Measurements from ENCODE around the gene MAMLD1. TPM values are rescaled to one million over a fixed set of nuclear protein-coding genes. Genes with fewer than 3 reads are reported as not detected.

Gene MAMLD1
- total and polyA plus RNA-seq, 2 of the 8 experiments (the other 6 are each of a cell fraction or from before 2014, with no cell fraction given): 0.09 to 0.26 TPM

DNA sequence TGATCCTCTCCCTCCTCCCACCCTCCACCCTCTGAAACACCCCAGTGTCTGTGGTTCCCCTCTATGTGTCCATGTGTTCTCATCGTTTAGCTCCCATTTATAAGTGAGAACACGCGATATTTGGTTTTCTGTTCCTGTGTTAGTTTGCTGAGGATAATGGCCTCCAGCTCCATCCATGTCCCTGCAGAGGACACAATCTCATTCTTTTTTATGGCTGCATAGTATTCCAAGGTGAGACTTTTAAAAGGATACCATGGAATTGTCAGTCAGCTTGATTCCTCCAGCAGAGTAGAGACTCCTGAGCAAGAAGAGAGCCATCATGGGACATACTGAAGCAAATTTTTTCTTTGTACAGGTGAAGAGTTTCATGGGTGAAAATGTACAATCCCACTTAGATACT lies 166.5 kb downstream of the MAMLD1 start:
- Histone ChIP-seq H2BK12ac (ENCODE audit: low read depth, low read length) (no peak overlapping the region), H3K56ac (replicated peaks; ENCODE audit: insufficient read length, low read depth, low read length) (no peak overlapping the region), H2AFZ (ENCODE audit: low read length) (no peak overlapping the region), H3K4ac (replicated peaks; ENCODE audit: insufficient read length, low read depth, low read length) (no peak overlapping the region), H4K8ac (ENCODE audit: extremely low read depth, insufficient read depth, low read length) (no peak overlapping the region), H3K4me2 (ENCODE audit: insufficient read depth in 1 of 2, low read depth in 2 of 2, low read length in 2 of 2) (no peak overlapping the region), H3K14ac (ENCODE audit: insufficient read length) (no peak overlapping the region), H2BK15ac (ENCODE audit: low read length) (no peak overlapping the region), H2BK5ac (ENCODE audit: low read depth, low read length) (no peak overlapping the region), H3K9me3 (ENCODE audit: insufficient read depth in 2 of 2, low read depth in 1 of 2, low read length in 1 of 2) (no peaks in the 10 kb centered on the region), H3K36me3 (ENCODE audit: control insufficient read depth in 2 of 4, insufficient read depth in 4 of 4, low read length in 3 of 4) (no peaks in the 10 kb centered on the region), H3K4me3 (ENCODE audit: extremely low read depth in 1 of 4, insufficient read depth in 2 of 4, low read depth in 3 of 4, low read length in 4 of 4) (no peak overlapping the region), H4K20me1 (replicated peaks in 1 of 2; ENCODE audit: control insufficient read depth in 1 of 2, insufficient read depth in 2 of 2, low read length in 2 of 2) (no peaks in the 10 kb centered on the region), H4K91ac (replicated peaks; ENCODE audit: insufficient read length, low read length) (no peak overlapping the region), H2AK5ac (ENCODE audit: low read depth, low read length) (no peak overlapping the region), H3K79me1 (ENCODE audit: low read depth, low read length) (no peaks in the 10 kb centered on the region), H3K27me3 (replicated peaks in 1 of 4; ENCODE audit: control insufficient read depth in 3 of 4, extremely low read depth in 1 of 4, insufficient read depth in 3 of 4, low read length in 3 of 4) (no peaks in the 10 kb centered on the region), H3K18ac (ENCODE audit: extremely low read depth, low read length) (no peak overlapping the region), H3K23me2 (ENCODE audit: low read depth, low read length) (no peaks in the 10 kb centered on the region), H2BK20ac (ENCODE audit: low read length) (no peak overlapping the region), H4K5ac (ENCODE audit: insufficient read length, low read depth, low read length) (no peak overlapping the region), H3K79me2 (ENCODE audit: control insufficient read depth in 1 of 2, insufficient read depth in 2 of 2, low read length in 2 of 2) (no peaks in the 10 kb centered on the region), H2BK120ac (replicated peaks; ENCODE audit: low read depth, low read length) (no peak overlapping the region), H3K4me1 (replicated peaks in 1 of 4; ENCODE audit: control insufficient read depth in 3 of 4, insufficient read depth in 4 of 4, low read length in 3 of 4) (no peaks in the 10 kb centered on the region), H3K27ac (ENCODE audit: low read depth, low read length) (no peak overlapping the region), H3K9ac (replicated peaks in 1 of 4; ENCODE audit: extremely low read depth in 1 of 4, low read depth in 3 of 4, low read length in 3 of 4) (no peak overlapping the region), H3K23ac (ENCODE audit: insufficient read length) (no peak overlapping the region)
- 93% methylated on average over 3 of the region's 3 CpGs; no CpG with 5 or more reads in 1 of the 2 experiments for WGBS, 2 experiments (ENCODE audit: extremely low coverage in 1 of 2, insufficient coverage in 1 of 2, insufficient read length in 1 of 2, insufficient replicate concordance in 2 of 2, low coverage in 1 of 2, low lambda C conversion rate in 2 of 2, missing lambda C conversion rate in 1 of 2)
- ChIA-PET POLR2A (ENCODE audit: partially characterized antibody) (no interaction called here), CTCF (ENCODE audit: partially characterized antibody) (interaction anchor here (0.9 to 1.2 kb wide), 2 partner anchors 15 to 80 kb away, joined by 3 read pairs; no protein-coding TSS in a partner anchor)
- FAIRE-seq: no peak
- TF ChIP-seq GTF2F1 (IDR thresholded peaks at IDR 0.05; ENCODE audit: borderline replicate concordance, low read depth, low read length): no peak
- TF ChIP-seq, protein P1, sequence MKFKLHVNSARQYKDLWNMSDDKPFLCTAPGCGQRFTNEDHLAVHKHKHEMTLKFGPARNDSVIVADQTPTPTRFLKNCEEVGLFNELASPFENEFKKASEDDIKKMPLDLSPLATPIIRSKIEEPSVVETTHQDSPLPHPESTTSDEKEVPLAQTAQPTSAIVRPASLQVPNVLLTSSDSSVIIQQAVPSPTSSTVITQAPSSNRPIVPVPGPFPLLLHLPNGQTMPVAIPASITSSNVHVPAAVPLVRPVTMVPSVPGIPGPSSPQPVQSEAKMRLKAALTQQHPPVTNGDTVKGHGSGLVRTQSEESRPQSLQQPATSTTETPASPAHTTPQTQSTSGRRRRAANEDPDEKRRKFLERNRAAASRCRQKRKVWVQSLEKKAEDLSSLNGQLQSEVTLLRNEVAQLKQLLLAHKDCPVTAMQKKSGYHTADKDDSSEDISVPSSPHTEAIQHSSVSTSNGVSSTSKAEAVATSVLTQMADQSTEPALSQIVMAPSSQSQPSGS (IDR thresholded peaks at IDR 0.05; ENCODE audit: low read length): no peak
- TF ChIP-seq BRCA1 (IDR thresholded peaks at IDR 0.05; ENCODE audit: low read depth, low read length): no peak
- TF ChIP-seq SUZ12 (IDR thresholded peaks at IDR 0.05; ENCODE audit: low read length): no peak
- TF ChIP-seq CHD2 (IDR thresholded peaks at IDR 0.05; ENCODE audit: low read length): no peak
- no peak for TF ChIP-seq BACH1 (IDR thresholded peaks at IDR 0.05; ENCODE audit: low read length)
- no peak for TF ChIP-seq POLR2A (IDR thresholded peaks at IDR 0.05; ENCODE audit: control extremely low read depth in 1 of 2, low read depth in 2 of 2, low read length in 2 of 2)
- no peak for TF ChIP-seq PHF8 (conservative IDR thresholded peaks at IDR 0.05; ENCODE audit: low read depth, low read length)
- TF ChIP-seq SAP30 (IDR thresholded peaks at IDR 0.05; ENCODE audit: insufficient read depth, insufficient replicate concordance, low read length): no peak
- no peak for DNase-seq (ENCODE audit: low read depth in 1 of 2, low spot score in 2 of 2)
